Neural cell (in vitro differentiated cells): ENCODE results near the gene HOXA3.

Source experiments
- EZH2 ChIP-seq: fragments of 200-600, 300-800 bp; shearing (Covaris generic), sonication (generic); IDR thresholded peaks from 2 replicates; pipeline ENCODE4 v1.6.1; 2014; ENCODE audit warnings: antibody characterized with exemption, low read length, borderline replicate concordance, mild to moderate bottlenecking; ENCODE audit not compliant: insufficient read depth, poor library complexity, severe bottlenecking
- MXI1 ChIP-seq: fragments of 450-650 bp; conservative IDR thresholded peaks from 2 replicates; pipeline ENCODE4 v1.6.1; 2014; ENCODE audit warnings: antibody characterized with exemption, mild to moderate bottlenecking; ENCODE audit not compliant: poor library complexity, severe bottlenecking
- POLR2AphosphoS5 ChIP-seq: IDR thresholded peaks from 2 replicates; pipeline ENCODE4 v1.6.1; 2012
- SMC3 ChIP-seq: fragments of 450-650 bp; conservative IDR thresholded peaks from 2 replicates; pipeline ENCODE4 v1.6.1; 2014; ENCODE audit warnings: antibody characterized with exemption, mild to moderate bottlenecking, moderate library complexity; ENCODE audit not compliant: poor library complexity
- TAF1 ChIP-seq: IDR thresholded peaks from 2 replicates; pipeline ENCODE4 v1.6.1; 2012; ENCODE audit warnings: low read depth
- TF ChIP-seq, protein P1 (sequence below): fragments of 450-650 bp; IDR thresholded peaks from 2 replicates; pipeline ENCODE4 v1.5.1; 2014; ENCODE audit warnings: antibody characterized with exemption, mild to moderate bottlenecking, moderate library complexity; ENCODE audit not compliant: poor library complexity, severe bottlenecking

DNA sequence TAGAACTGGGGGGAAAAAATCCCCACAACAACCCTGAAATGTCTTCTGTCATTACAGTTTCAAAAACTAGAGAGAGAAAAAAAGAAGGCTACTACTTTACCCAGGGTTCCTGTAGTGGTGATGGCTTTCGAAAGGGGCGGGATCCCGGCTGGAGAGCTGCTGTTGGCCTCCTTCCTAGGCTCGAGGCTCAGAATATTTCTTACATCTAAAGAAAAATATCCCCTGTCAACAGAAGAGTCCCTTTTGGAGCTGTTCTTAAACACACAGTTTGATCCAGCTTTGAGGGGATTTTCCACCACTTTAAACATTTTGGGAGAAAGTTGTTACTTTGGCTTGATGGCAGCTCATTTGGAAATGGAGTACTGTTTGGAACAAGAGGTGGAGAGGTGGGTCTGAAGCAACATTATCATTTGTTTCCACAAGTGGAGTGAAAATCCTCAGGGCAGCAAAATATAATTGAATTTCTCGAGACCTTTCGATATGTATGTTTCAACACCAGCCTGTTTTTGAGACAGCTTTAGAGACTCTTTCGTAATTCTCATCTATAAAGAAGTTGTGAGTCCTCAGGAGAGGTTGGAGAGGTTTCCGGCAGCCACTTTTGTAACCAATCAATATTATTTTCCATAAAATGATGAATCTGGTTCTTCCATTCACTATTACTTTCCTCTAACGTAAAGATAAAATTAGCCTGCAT lies 42.5 kb upstream of the HOXA3 start:
- TF ChIP-seq EZH2 = no peak
- TF ChIP-seq, protein P1, sequence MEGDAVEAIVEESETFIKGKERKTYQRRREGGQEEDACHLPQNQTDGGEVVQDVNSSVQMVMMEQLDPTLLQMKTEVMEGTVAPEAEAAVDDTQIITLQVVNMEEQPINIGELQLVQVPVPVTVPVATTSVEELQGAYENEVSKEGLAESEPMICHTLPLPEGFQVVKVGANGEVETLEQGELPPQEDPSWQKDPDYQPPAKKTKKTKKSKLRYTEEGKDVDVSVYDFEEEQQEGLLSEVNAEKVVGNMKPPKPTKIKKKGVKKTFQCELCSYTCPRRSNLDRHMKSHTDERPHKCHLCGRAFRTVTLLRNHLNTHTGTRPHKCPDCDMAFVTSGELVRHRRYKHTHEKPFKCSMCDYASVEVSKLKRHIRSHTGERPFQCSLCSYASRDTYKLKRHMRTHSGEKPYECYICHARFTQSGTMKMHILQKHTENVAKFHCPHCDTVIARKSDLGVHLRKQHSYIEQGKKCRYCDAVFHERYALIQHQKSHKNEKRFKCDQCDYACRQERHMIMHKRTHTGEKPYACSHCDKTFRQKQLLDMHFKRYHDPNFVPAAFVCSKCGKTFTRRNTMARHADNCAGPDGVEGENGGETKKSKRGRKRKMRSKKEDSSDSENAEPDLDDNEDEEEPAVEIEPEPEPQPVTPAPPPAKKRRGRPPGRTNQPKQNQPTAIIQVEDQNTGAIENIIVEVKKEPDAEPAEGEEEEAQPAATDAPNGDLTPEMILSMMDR = no peak
- TF ChIP-seq TAF1 = no peak
- no peak for TF ChIP-seq POLR2AphosphoS5
- TF ChIP-seq MXI1 = no peak
- TF ChIP-seq SMC3 = no peak
